T-helper 1 cell treated with Interleukin-12 subunit alpha and Interleukin-12 subunit beta and Interleukin-4 antibody, amounts not matched to agents 30 ng/mL and 1 ng/mL, for 36 hours (primary cell): ENCODE data around the gene MCM10. TPM values are rescaled to one million over a fixed set of nuclear protein-coding genes. Genes with fewer than 3 reads are reported as not detected.

ENCODE experiments used
- intact Hi-C: fragments of 100-400 bp; cut with micrococcal nuclease; formaldehyde crosslinking; loops from one replicate; pipeline ENCODE4 v1.15.1; 2024
- total RNA-seq: library from RNA; stranded (reverse); gene quantifications from 2 replicates; pipeline ENCODE4 v1.2.3, GENCODE V29; 2022

MCM10 gene
- total RNA-seq, 1 donor from 2014 or later = 50.7 TPM

DNA sequence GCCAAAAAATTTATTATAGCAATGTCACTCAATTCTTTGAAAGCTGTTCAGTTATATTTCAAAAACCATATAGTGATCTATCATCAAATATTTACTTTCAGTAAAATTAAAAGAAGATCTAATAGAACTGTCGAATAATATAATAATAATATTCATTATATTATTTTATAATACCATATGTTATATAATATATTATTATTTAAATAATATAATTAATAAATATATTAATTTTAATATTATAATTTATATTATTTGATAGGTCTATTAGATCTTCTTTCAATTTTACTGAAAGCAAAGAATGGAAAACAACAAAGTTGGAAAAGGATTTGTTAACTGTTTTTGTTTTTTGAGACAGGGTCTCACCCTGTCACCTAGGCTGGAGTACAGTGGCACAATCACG lies 95.3 kb downstream of the MCM10 start:
- intact Hi-C loops = no loop called here

- intact Hi-C loops = no loop called here
Measured at GRCh38 chr10:13257621-13258140, 96.3 kb downstream of the MCM10 start.

Other genes starting within 250 kb of the MCM10 start
- 0.15 and 0.27 TPM in 2 replicates for gene CCDC3, start 159.8 kb upstream of the MCM10 start, total RNA-seq
- gene OPTN, start 61.4 kb upstream of the MCM10 start, total RNA-seq = 155 and 166 TPM in 2 replicates
- not detected in 2 replicates for gene UCMA, start 72.8 kb downstream of the MCM10 start, total RNA-seq
- 9.3 and 10.2 TPM in 2 replicates for gene PHYH, start 138.5 kb downstream of the MCM10 start, total RNA-seq
- gene SEPHS1, start 186.7 kb downstream of the MCM10 start, total RNA-seq = 46.0 and 55.5 TPM in 2 replicates